ENCODE data around the gene DCLK2. TPM values are rescaled to one million over a fixed set of nuclear protein-coding genes. Genes with fewer than 3 reads are reported as not detected.

DCLK2 gene
- total and polyA plus RNA-seq, 2 of the 8 experiments (the other 6 are each of a cell fraction or from before 2014, with no cell fraction given): 0.32 to 0.37 TPM

- DNase-seq (ENCODE audit: low read depth in 1 of 2, low spot score in 2 of 2): no peak
- CTCF ChIA-PET (ENCODE audit: partially characterized antibody): interaction anchor here (0.6 to 1.7 kb wide), 2 partner anchors 46 to 196 kb away, joined by 3 to 4 read pairs; no protein-coding TSS in a partner anchor
- Histone ChIP-seq H2BK120ac (replicated peaks; ENCODE audit: low read depth, low read length) (no peak overlapping the region), H2AFZ (ENCODE audit: low read length) (peak overlapping the region; percentile 80; the same call in 1 of the 2 replicates), H4K5ac (ENCODE audit: insufficient read length, low read depth, low read length) (no peak overlapping the region), H3K27ac (ENCODE audit: low read depth, low read length) (no peak overlapping the region), H3K4ac (replicated peaks; ENCODE audit: insufficient read length, low read depth, low read length) (no peak overlapping the region), H3K9me3 (ENCODE audit: insufficient read depth in 2 of 2, low read depth in 1 of 2, low read length in 1 of 2) (no peaks in the 10 kb centered on the region), H4K20me1 (replicated peaks in 1 of 2; ENCODE audit: control insufficient read depth in 1 of 2, insufficient read depth in 2 of 2, low read length in 2 of 2) (no peaks in the 10 kb centered on the region), H2AK5ac (ENCODE audit: low read depth, low read length) (no peak overlapping the region), H3K18ac (ENCODE audit: extremely low read depth, low read length) (no peak overlapping the region), H3K56ac (replicated peaks; ENCODE audit: insufficient read length, low read depth, low read length) (no peak overlapping the region), H3K36me3 (ENCODE audit: control insufficient read depth in 2 of 4, insufficient read depth in 4 of 4, low read length in 3 of 4) (no peaks in the 10 kb centered on the region), H2BK15ac (ENCODE audit: low read length) (no peak overlapping the region), H3K27me3 (replicated peaks in 1 of 4; ENCODE audit: control insufficient read depth in 3 of 4, extremely low read depth in 1 of 4, insufficient read depth in 3 of 4, low read length in 3 of 4) (no peaks in the 10 kb centered on the region), H3K4me3 (ENCODE audit: extremely low read depth in 1 of 4, insufficient read depth in 2 of 4, low read depth in 3 of 4, low read length in 4 of 4) (no peak overlapping the region), H4K91ac (replicated peaks; ENCODE audit: insufficient read length, low read length) (no peak overlapping the region), H2BK5ac (ENCODE audit: low read depth, low read length) (no peak overlapping the region), H4K8ac (ENCODE audit: extremely low read depth, insufficient read depth, low read length) (no peak overlapping the region), H3K4me1 (replicated peaks in 1 of 4; ENCODE audit: control insufficient read depth in 3 of 4, insufficient read depth in 4 of 4, low read length in 3 of 4) (no peaks in the 10 kb centered on the region), H3K14ac (ENCODE audit: insufficient read length) (no peak overlapping the region), H3K79me2 (ENCODE audit: control insufficient read depth in 1 of 2, insufficient read depth in 2 of 2, low read length in 2 of 2) (no peaks in the 10 kb centered on the region), H3K79me1 (ENCODE audit: low read depth, low read length) (no peaks in the 10 kb centered on the region), H2BK12ac (ENCODE audit: low read depth, low read length) (no peak overlapping the region), H3K23ac (ENCODE audit: insufficient read length) (no peak overlapping the region), H3K4me2 (ENCODE audit: insufficient read depth in 1 of 2, low read depth in 2 of 2, low read length in 2 of 2) (no peak overlapping the region), H3K23me2 (ENCODE audit: low read depth, low read length) (no peaks in the 10 kb centered on the region), H2BK20ac (ENCODE audit: low read length) (no peak overlapping the region), H3K9ac (replicated peaks in 1 of 4; ENCODE audit: extremely low read depth in 1 of 4, low read depth in 3 of 4, low read length in 3 of 4) (no peak overlapping the region)
- POLR2A ChIA-PET (ENCODE audit: partially characterized antibody): interaction anchor here (0.6 kb wide), 1 partner anchor 294 kb away, joined by 3 read pairs; no protein-coding TSS in a partner anchor
- no peak for FAIRE-seq
- TF ChIP-seq SIX5 (IDR thresholded peaks at IDR 0.05; ENCODE audit: low read depth, low read length) (no peak), SP2 (IDR thresholded peaks at IDR 0.05; ENCODE audit: low read length) (no peak), TCF12 (IDR thresholded peaks at IDR 0.05; ENCODE audit: low read depth, low read length) (no peak), TEAD4 (IDR thresholded peaks at IDR 0.05; ENCODE audit: low read depth, low read length) (no peak), TAF1 (IDR thresholded peaks at IDR 0.05; ENCODE audit: low read depth, low read length) (no peak), E2F6 (IDR thresholded peaks at IDR 0.05) (no peak)
- WGBS, 2 experiments (ENCODE audit: extremely low coverage in 1 of 2, insufficient coverage in 1 of 2, insufficient read length in 1 of 2, insufficient replicate concordance in 2 of 2, low coverage in 1 of 2, low lambda C conversion rate in 2 of 2, missing lambda C conversion rate in 1 of 2): 84% methylated on average over 5 of the region's 5 CpGs; no CpG with 5 or more reads in 1 of the 2 experiments
Observed at GRCh38 chr4:150046728-150047217, 31.5 kb upstream of the DCLK2 start.
